ENCODE results near the gene GPR62.

The GPR62 gene

DNA sequence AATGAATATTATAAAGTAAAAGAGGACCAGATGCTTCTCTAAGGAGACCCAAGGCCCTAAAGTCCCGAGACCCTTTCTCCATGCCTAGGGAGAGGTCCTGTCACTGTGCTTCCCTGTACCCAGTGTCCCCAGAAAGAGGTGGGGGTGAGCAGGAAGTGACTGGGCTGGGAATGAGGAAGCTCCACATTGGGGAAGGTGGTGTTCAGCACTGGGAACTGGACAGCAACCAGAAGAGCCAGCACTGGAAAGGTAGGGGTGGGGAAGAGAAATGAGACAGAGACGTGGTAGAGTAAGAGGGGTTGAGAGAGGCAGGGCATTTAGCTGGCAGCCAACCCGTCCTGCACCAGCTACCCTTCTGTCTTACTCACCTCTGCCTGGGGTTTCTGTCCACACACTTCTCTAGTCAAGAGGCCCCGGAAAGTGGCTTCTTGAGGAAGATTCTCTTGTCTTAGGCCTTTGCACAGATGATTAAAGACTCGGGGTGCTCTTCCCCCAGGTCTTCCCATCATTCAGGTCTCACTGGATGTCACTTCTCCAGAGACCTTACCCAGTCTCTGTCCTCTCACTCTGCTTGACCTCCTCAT lies 25.7 kb upstream of the GPR62 start:
- TF ChIP-seq, protein P1, sequence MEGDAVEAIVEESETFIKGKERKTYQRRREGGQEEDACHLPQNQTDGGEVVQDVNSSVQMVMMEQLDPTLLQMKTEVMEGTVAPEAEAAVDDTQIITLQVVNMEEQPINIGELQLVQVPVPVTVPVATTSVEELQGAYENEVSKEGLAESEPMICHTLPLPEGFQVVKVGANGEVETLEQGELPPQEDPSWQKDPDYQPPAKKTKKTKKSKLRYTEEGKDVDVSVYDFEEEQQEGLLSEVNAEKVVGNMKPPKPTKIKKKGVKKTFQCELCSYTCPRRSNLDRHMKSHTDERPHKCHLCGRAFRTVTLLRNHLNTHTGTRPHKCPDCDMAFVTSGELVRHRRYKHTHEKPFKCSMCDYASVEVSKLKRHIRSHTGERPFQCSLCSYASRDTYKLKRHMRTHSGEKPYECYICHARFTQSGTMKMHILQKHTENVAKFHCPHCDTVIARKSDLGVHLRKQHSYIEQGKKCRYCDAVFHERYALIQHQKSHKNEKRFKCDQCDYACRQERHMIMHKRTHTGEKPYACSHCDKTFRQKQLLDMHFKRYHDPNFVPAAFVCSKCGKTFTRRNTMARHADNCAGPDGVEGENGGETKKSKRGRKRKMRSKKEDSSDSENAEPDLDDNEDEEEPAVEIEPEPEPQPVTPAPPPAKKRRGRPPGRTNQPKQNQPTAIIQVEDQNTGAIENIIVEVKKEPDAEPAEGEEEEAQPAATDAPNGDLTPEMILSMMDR (IDR thresholded peaks at IDR 0.05; ENCODE audit: borderline replicate concordance, insufficient read depth, low read depth, low read length), result no peak

DNA sequence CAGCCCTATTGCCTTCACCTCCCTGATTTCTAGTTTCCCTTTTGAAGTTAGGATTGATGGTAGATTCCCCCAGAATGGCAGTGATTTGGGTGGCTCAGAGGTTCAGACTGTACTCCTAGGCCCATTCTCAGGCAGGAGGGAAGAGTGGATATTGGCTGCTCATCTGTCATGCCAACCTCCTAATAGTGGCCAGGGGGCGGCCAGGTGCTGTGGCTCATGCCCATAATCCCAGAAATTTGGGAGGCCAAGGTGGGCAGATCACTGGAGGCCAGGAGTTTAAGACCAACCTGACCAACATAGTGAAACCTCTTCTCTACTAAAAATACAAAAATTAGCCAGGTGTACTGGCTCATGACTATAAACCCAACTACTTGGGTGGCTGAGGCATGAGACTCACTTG lies 24.7 kb upstream of the GPR62 start:
- TF ChIP-seq, protein P1 (IDR thresholded peaks at IDR 0.05; ENCODE audit: borderline replicate concordance, insufficient read depth, low read depth, low read length), result no peak
- no peak overlapping the region for H3K4me3 ChIP-seq (ENCODE audit: low read depth, low read length)

More for the DNA sequence above, 25.7 kb upstream of the GPR62 start:
- no peak overlapping the region for H3K4me3 ChIP-seq (ENCODE audit: low read depth, low read length)

DNA sequence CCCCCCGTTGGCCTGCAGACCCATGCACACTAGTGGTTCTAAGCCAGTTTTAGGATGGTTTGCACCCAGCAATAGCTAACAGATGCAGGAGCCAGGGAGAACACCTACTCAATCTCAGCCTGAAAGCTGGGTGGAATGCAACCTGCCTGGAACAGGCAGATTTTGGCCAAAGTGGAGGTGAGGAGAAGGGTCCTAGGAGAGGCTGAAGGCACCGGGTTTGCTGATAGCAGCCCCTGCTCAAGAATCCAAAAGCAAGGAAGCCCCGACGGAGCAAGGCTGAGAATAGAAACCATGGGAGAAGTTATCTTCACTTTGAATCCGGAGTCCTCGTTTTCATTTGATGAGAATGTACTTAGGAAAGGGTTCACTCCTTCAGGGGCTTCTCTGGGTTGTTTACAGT lies 23.4 kb upstream of the GPR62 start:
- TF ChIP-seq, protein P1 (IDR thresholded peaks at IDR 0.05; ENCODE audit: borderline replicate concordance, insufficient read depth, low read depth, low read length), result no peak
- H3K4me3 ChIP-seq (ENCODE audit: low read depth, low read length), result no peak overlapping the region

DNA sequence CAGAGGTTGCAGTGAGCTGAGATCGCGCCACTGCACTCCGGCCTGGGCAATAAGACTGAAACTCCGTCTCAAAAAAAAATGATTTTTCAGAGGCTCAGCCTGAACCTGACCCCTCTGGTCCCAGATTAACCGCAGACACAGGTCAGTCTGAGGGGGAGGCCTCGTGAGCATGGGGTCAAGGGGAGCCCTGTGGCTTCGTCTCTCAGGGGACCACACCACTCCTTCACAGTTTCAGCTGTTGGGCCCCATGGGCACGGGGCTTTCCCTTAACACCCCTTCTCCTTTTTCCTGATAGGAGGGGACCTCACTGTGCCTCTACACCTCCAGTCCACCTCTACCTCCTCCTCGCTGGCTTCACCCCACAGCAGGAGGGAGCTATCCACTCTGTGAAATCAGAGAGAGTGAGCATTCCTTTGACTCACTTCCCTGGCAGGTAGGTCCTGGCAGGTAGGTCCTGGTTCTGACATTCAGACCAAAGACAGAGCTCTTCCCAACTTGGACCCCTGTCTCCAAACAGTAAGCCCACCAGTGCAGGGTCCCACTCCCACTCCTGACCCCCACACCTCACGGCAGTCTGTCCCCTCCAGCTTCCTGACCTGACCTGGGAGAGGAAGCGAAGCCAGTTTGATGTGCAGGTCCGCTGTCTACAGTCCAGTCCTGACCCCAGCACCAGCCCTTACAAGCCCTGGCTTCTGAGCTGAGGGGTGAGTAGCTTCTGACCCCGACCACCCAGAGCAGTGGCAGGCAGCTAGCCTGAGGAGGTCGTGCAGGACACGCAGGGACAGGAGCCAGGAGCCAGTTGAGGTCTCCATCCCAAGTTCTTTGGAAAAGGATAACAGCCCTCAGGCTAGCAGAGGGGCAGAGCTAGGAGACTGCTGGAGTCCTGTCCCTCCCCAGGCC lies 22.5 kb upstream of the GPR62 start:
- TF ChIP-seq, protein P1 (IDR thresholded peaks at IDR 0.05; ENCODE audit: borderline replicate concordance, insufficient read depth, low read depth, low read length), result no peak
- no peak overlapping the region for H3K4me3 ChIP-seq (ENCODE audit: low read depth, low read length)

DNA sequence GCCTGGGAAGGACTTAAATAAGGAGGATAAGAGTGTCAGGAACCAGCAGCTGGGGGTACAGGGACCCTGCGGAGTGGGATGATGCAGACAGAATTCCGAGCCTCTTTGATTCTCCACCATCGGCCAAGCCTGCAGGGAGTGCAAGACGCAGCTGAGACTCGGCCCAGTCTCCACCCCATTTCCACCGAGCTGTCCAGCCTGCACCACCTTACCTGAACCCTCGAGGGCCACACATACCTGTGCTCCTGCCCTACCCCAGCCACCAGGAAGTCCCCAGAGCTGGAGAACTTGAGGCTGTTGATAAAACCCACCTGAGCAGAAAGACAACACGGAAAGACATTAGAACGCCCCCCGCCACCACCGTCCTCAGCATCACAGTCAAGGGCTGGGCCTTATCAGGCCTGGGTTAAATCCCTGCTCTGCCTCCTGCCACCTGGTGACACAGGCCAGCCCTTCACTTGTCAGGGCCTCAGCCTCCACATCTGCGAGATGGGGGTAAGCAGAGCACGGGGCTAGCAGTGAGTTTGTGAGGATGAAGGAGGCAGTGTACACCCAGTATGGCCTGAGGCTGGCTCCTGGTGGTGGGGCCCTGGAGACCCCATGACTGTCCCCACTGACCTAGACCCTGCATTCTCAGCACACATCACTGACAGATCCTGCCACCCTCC lies 21.6 kb upstream of the GPR62 start:
- no peak overlapping the region for H3K4me3 ChIP-seq (ENCODE audit: low read depth, low read length)
- TF ChIP-seq, protein P1 (IDR thresholded peaks at IDR 0.05; ENCODE audit: borderline replicate concordance, insufficient read depth, low read depth, low read length), result no peak

DNA sequence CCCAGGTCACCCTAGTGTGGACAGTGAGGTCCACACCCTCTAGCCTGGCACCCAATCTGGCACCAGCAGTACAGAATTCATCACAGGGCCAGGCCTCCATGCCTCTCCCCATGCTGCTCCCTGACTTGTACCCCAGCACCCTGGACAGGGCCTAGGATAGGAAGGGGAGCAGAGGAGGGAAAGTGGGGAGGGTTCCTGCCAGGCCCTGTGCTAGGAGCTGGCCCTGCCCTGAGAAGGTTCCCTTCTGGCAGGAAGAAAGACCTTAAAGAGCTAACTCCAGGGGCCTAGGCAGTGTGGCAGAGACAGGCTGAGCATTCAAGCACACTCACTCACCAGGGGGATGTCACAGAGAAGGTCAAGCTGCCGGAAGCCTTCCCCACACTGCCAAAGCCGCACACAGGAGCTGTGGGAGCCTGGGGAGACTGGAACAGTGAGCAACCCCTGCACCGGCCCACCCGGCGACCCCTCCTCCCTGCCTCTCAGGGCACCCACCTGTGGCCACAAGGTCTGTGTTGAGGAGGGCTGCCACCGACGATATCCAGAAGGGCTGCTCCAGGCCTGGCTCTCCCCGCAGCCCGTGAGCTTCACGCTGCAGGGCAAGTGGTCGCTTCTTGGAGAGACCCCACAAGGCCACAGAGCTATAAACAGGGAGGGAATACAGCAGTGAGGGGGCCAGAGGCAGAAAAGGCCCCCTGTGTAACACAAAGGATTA lies 20.9 kb upstream of the GPR62 start:
- no peak overlapping the region for H3K4me3 ChIP-seq (ENCODE audit: low read depth, low read length)
- TF ChIP-seq, protein P1 (IDR thresholded peaks at IDR 0.05; ENCODE audit: borderline replicate concordance, insufficient read depth, low read depth, low read length), result no peak
